Activated T-helper 2 cell treated with anti-CD3 and anti-CD28 coated beads, Interferon-gamma antibody, Interleukin-2, Interleukin-4, amounts not matched to agents 10 μg/mL and 5 μg/mL and 100 μg/mL, durations not matched to agents 14 hours and 24 hours and 36 hours (primary cell): ENCODE results near the gene FCRLA. TPM values are rescaled to one million over a fixed set of nuclear protein-coding genes. Genes with fewer than 3 reads are reported as not detected.

ENCODE experiments used
- DNase-seq: peaks from one replicate; pipeline ENCODE4 v3.0.0; 2021; ENCODE audit warnings: low spot score
- H3K27ac Mint-ChIP-seq: one replicate; pipeline ENCODE4 v1.8.0; 2021; ENCODE audit warnings: mixed read lengths
- H3K27me3 Mint-ChIP-seq: one replicate; pipeline ENCODE4 v1.8.0; 2021; ENCODE audit warnings: low read depth, mixed read lengths
- H3K36me3 Mint-ChIP-seq: one replicate; pipeline ENCODE4 v1.8.0; 2021; ENCODE audit warnings: low read depth, mixed read lengths
- H3K4me1 Mint-ChIP-seq: one replicate; pipeline ENCODE4 v1.8.0; 2021; ENCODE audit warnings: low read depth, mixed read lengths
- H3K4me3 Mint-ChIP-seq: one replicate; pipeline ENCODE4 v1.8.0; 2021; ENCODE audit warnings: low read depth, mild to moderate bottlenecking, moderate library complexity, mixed read lengths
- H3K9me3 Mint-ChIP-seq: one replicate; pipeline ENCODE4 v1.8.0; 2021; ENCODE audit warnings: mixed read lengths
- intact Hi-C: fragments of 100-400 bp; cut with micrococcal nuclease; formaldehyde crosslinking; loops from one replicate; pipeline ENCODE4 v1.15.1; 2023
- total RNA-seq: library from RNA; stranded (reverse); gene quantifications from 2 replicates; pipeline ENCODE4 v1.2.3, GENCODE V29; 2022

FCRLA gene
- total RNA-seq, 1 donor from 2014 or later = not detected

- H3K27me3 Mint-ChIP-seq = peaks cover 40% of the 10 kb centered on the region
- no peaks in the 10 kb centered on the region for H3K9me3 Mint-ChIP-seq
- intact Hi-C loops = no loop called here
- H3K4me3 Mint-ChIP-seq = no peak overlapping the region
- peaks cover 44% of the 10 kb centered on the region for H3K4me1 Mint-ChIP-seq
- H3K36me3 Mint-ChIP-seq = no peaks in the 10 kb centered on the region
- peak overlapping the region; percentile 71 for H3K27ac Mint-ChIP-seq
- DNase-seq = no peak
These were observed 23.1 kb downstream of the FCRLA start for GRCh38 chr1:161730050-161730564.

DNA sequence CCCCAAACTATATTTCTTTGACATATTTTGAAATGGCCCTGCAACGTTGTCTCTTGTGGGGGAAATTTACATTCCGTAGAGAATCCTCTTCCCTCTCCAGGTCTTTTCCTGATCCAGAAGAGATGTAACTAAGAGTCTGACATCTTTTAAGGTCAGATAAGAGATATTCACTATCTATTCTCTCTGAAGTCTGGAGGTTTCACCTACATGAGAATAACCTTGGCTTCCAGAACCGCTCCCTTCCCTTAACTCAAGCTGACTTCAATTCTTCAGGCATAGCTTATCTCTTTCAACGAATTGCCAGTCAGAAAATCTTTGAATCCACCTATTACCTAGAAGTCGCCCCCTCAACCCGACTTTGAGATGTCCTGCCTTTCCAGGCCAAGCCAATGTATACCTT, 24.2 kb downstream of the FCRLA start:
- Mint-ChIP-seq H3K27ac (no peak overlapping the region), H3K27me3 (peaks cover 40% of the 10 kb centered on the region), H3K9me3 (no peaks in the 10 kb centered on the region), H3K4me1 (peaks cover 43% of the 10 kb centered on the region), H3K36me3 (no peaks in the 10 kb centered on the region), H3K4me3 (no peak overlapping the region)
- DNase-seq = no peak
- intact Hi-C loops = no loop called here

- DNase-seq = no peak
- intact Hi-C loops = no loop called here
- Mint-ChIP-seq H3K9me3 (no peaks in the 10 kb centered on the region), H3K4me1 (peaks cover 48% of the 10 kb centered on the region), H3K4me3 (no peak overlapping the region), H3K27me3 (peaks cover 43% of the 10 kb centered on the region), H3K27ac (no peak overlapping the region), H3K36me3 (no peaks in the 10 kb centered on the region)
These were observed 25.1 kb downstream of the FCRLA start for GRCh38 chr1:161731981-161732718.

GRCh38 chr1:161733526-161733925, 26.5 kb downstream of the FCRLA start:
- intact Hi-C loops = no loop called here
- no peaks in the 10 kb centered on the region for H3K36me3 Mint-ChIP-seq
- no peaks in the 10 kb centered on the region for H3K9me3 Mint-ChIP-seq
- H3K27ac Mint-ChIP-seq = no peak overlapping the region
- no peak for DNase-seq
- peaks cover 40% of the 10 kb centered on the region for H3K4me1 Mint-ChIP-seq
- H3K4me3 Mint-ChIP-seq = no peak overlapping the region
- peaks cover 41% of the 10 kb centered on the region for H3K27me3 Mint-ChIP-seq

- H3K27me3 Mint-ChIP-seq = peaks cover 39% of the 10 kb centered on the region
- no peaks in the 10 kb centered on the region for H3K36me3 Mint-ChIP-seq
- no peak overlapping the region for H3K4me3 Mint-ChIP-seq
- H3K4me1 Mint-ChIP-seq = peaks cover 38% of the 10 kb centered on the region
- intact Hi-C loops = no loop called here
- DNase-seq = no peak
- no peaks in the 10 kb centered on the region for H3K9me3 Mint-ChIP-seq
- H3K27ac Mint-ChIP-seq = no peak overlapping the region
These were observed 28.8 kb downstream of the FCRLA start for GRCh38 chr1:161735837-161736236.

DNA sequence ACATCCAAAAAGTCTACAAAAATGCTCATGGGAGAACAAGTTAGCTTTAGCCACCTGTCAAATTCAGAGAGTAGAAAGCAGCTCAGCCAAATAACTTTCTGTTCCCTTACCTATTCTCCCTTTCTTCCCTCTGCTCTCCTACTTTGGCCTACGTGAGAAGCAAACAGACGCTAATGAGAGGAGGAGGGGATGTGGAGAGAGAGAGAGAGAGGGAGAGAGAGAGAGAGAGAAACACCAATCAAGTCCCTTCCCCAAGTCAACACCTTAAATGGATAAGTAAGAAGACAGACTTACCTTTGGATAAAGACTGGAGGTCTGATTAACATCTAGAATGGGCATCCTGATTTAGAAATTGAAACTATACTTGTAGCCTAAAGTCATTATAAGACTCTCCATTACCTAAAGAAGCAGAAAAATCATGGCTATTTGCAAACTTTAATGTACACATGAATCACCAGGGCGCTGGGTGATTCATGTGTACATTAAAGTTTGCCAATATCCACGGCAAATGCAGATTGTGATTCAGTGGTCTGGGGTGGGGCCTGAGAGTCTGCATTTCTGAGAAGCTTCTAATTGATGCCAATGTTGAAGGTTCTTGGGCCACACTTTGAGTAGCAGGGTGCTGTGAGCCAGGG, 29.4 kb downstream of the FCRLA start:
- Mint-ChIP-seq H3K4me1 (peaks cover 37% of the 10 kb centered on the region), H3K9me3 (no peaks in the 10 kb centered on the region), H3K27ac (no peak overlapping the region), H3K27me3 (peaks cover 36% of the 10 kb centered on the region), H3K36me3 (no peaks in the 10 kb centered on the region), H3K4me3 (no peak overlapping the region)
- DNase-seq = no peak
- intact Hi-C loops = no loop called here

DNA sequence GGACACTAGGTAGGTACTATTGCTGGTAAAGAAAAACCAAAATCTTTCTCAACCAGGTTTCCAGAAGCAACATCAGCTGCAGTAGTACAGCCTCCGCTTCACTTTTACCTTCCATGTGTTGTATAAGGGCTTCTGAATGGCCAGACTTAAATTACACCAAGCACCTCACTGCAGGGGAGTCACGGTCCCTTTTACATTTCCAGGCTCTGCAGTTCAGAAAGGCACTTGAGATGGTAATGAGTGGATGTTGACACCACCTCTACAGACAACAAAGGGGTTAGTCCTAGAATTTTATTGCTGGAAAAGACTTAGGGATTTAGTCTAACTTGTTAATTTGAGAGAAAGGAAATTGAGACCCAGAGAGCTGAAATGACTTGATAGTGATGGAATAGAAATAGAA, 30.6 kb downstream of the FCRLA start:
- intact Hi-C loops = no loop called here

DNA sequence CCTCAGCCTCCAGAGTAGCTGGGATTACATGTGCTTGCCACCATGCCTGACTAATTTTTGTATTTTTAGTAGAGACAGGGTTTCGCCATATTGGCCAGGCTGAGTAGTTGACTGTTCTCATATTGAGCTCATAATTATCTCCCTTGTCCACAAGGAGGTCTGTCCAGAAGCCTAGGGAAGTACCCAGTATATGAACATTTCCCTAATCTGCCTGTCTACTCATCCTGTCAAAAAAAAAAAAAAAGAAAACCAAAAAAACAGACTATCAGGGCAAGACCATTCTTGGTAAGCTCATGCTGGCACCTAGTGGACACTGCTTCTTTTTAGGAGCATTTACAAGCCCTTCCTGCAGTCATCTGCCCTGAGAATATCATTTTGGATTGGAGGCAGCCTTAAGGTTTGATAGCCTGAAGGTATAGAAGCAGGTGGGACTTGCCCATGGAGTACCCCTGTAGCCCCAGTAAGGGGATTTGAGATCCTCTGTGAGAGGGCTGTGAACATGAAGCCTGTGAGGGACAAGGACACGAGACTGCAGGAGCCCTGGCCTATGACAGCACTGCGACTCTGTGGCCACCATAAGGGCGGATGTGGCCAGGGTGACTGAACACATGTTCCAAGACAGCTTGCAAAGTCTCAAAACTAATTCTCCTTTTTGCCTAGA, 31.7 kb downstream of the FCRLA start:
- peak overlapping the region; percentile 30 for H3K27ac Mint-ChIP-seq

More for the DNA sequence above, 30.6 kb downstream of the FCRLA start:
- H3K27ac Mint-ChIP-seq = no peak overlapping the region
- H3K4me1 Mint-ChIP-seq = peaks cover 35% of the 10 kb centered on the region
- peaks cover 31% of the 10 kb centered on the region for H3K27me3 Mint-ChIP-seq
- DNase-seq = no peak
- no peaks in the 10 kb centered on the region for H3K36me3 Mint-ChIP-seq
- H3K9me3 Mint-ChIP-seq = no peaks in the 10 kb centered on the region
- no peak overlapping the region for H3K4me3 Mint-ChIP-seq

DNA sequence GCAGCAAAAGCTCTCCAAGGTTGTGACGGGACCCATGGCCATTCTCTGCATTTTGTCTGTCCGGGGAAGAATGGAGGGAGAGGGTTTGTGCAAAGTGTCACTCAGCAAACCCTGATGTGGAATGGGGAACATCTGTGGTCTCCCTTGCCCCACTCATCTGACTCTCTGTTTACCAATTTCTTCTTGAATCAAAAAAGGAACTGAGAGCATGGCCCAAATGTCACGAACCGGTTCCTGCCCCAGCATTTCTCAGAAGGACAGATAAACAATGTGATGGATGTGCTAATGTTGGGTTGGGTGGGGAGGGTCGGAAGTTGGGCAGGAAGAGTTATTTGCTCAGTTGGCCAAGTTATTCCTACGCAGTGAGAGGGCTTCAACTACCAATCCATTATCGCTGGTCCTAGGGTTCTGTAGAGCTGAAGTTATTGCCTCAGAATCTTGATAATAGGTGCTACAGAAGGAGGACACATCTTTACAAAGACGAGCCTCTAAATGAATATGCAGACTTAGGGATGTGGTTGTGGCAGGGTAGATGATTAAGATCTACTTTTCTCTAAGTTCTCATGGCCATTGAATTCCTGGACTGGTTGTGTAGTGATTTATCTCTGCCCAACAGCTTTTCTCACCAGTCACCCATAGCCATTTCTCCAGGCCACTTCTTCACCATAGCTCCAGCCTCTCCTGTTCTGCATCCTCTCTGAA, 33.0 kb downstream of the FCRLA start:
- Mint-ChIP-seq H3K9me3 (no peaks in the 10 kb centered on the region), H3K27ac (no peak overlapping the region), H3K4me1 (peaks cover 53% of the 10 kb centered on the region), H3K27me3 (peaks cover 24% of the 10 kb centered on the region), H3K4me3 (no peak overlapping the region), H3K36me3 (no peaks in the 10 kb centered on the region)
- intact Hi-C loops = loop anchor here (2.0 to 5.0 kb wide), 4 partner anchors 13 to 199 kb away; no protein-coding TSS in a partner anchor
- no peak for DNase-seq

More for the DNA sequence above, 31.7 kb downstream of the FCRLA start:
- intact Hi-C loops = no loop called here
- Mint-ChIP-seq H3K4me1 (peaks cover 43% of the 10 kb centered on the region), H3K4me3 (no peak overlapping the region), H3K27me3 (peaks cover 23% of the 10 kb centered on the region), H3K9me3 (no peaks in the 10 kb centered on the region), H3K36me3 (no peaks in the 10 kb centered on the region)
- peak; percentile 50 for DNase-seq

DNA sequence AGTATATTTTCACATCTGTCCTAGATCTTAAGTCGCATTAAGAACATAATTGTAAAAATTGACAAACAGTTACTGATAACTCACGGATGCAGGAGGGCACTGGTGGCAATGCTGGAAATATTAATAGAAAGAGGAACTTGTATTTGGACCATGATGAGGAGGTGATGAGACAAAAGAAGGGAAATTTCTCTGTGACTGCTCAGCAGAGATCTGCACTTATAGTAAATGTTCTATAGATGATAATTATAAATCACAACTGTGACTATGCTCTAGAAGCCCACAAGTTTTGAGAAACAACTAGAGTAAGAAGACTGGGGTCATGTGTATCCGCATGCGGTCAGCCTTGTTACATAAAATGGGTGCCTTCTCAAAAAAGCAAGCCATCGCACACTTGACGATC, 33.9 kb downstream of the FCRLA start:
- H3K4me1 Mint-ChIP-seq = peaks cover 55% of the 10 kb centered on the region
- no peaks in the 10 kb centered on the region for H3K9me3 Mint-ChIP-seq
- H3K27me3 Mint-ChIP-seq = peaks cover 21% of the 10 kb centered on the region
- no peak overlapping the region for H3K4me3 Mint-ChIP-seq
- DNase-seq = no peak
- intact Hi-C loops = loop anchor here (1.0 to 5.0 kb wide), 5 partner anchors 14 to 254 kb away; no protein-coding TSS in a partner anchor
- no peak overlapping the region for H3K27ac Mint-ChIP-seq
- H3K36me3 Mint-ChIP-seq = no peaks in the 10 kb centered on the region

- intact Hi-C loops = loop anchor here (5.0 kb wide), 2 partner anchors 96 to 176 kb away; no protein-coding TSS in a partner anchor
- H3K36me3 Mint-ChIP-seq = no peaks in the 10 kb centered on the region
- peaks cover 20% of the 10 kb centered on the region for H3K27me3 Mint-ChIP-seq
These were observed 36.2 kb downstream of the FCRLA start for GRCh38 chr1:161743231-161743630.

DNA sequence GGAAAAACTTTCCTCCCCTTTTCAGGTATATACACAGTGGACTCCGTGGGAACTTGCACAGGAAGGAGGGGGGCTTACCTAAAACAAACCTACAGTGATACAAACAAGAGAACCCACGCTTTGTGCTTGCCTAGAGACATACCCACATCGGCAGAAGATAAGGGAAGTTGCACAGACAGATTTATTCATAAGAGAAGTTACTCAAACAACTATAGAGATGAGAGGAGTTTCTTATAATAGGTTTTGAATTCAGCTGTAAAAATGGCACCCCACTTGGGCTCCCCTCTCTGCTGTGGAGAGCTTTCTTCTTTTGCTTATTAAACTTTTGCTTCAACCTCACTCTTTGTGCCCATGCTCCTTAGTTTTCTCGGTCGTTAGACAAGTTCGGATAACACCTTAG, 40.8 kb downstream of the FCRLA start:
- peaks cover 51% of the 10 kb centered on the region for H3K4me1 Mint-ChIP-seq

More at GRCh38 chr1:161743231-161743630, 36.2 kb downstream of the FCRLA start:
- no peak overlapping the region for H3K4me3 Mint-ChIP-seq
- no peak overlapping the region for H3K27ac Mint-ChIP-seq
- peaks cover 53% of the 10 kb centered on the region for H3K4me1 Mint-ChIP-seq
- DNase-seq = no peak
- H3K9me3 Mint-ChIP-seq = no peaks in the 10 kb centered on the region

More for the DNA sequence above, 40.8 kb downstream of the FCRLA start:
- Mint-ChIP-seq H3K36me3 (peaks cover 22% of the 10 kb centered on the region), H3K27ac (no peak overlapping the region), H3K9me3 (no peaks in the 10 kb centered on the region), H3K4me3 (no peak overlapping the region), H3K27me3 (peaks cover 13% of the 10 kb centered on the region)
- no peak for DNase-seq
- intact Hi-C loops = no loop called here
